ENCODE data around the gene PRKCB.

- TF ChIP-seq ZNF324 (tag by site-specific recombination; IDR thresholded peaks at IDR 0.05) (no peak), SCRT2 (tag by site-specific recombination; IDR thresholded peaks at IDR 0.05) (no peak), ZBTB8A (tag by site-specific recombination; IDR thresholded peaks at IDR 0.05) (no peak), CTCF (tag by site-specific recombination; IDR thresholded peaks at IDR 0.05) (no peak), ZNF221 (tag by site-specific recombination; IDR thresholded peaks at IDR 0.05; ENCODE audit: borderline replicate concordance) (no peak), REST (tag by site-specific recombination; IDR thresholded peaks at IDR 0.05) (no peak), ZNF404 (tag by site-specific recombination; IDR thresholded peaks at IDR 0.05) (no peak), ZBTB49 (tag by site-specific recombination; IDR thresholded peaks at IDR 0.05; ENCODE audit: low read depth) (no peak), ZNF239 (tag by site-specific recombination; IDR thresholded peaks at IDR 0.05) (no peak), ZNF561 (tag by site-specific recombination; IDR thresholded peaks at IDR 0.05; ENCODE audit: borderline replicate concordance) (no peak), ATF2 (tag by site-specific recombination; IDR thresholded peaks at IDR 0.05; ENCODE audit: low read depth) (no peak), GLI4 (tag by site-specific recombination; IDR thresholded peaks at IDR 0.05) (no peak)
Observed at GRCh38 chr16:23900480-23901177, 64.8 kb downstream of the PRKCB start.

All from HEK293 (cell line).